ENCODE results near the gene RPH3AL. TPM values are rescaled to one million over a fixed set of nuclear protein-coding genes. Genes with fewer than 3 reads are reported as not detected.
"Not testable (repeated sequence)": the region's sequence is repeated elsewhere in the genome, so short reads cannot be mapped to it uniquely, and the experiment has no call there.

The RPH3AL gene
- total and polyA plus RNA-seq, 2 donors from 2014 or later: 18.1 to 55.9 TPM

DNA sequence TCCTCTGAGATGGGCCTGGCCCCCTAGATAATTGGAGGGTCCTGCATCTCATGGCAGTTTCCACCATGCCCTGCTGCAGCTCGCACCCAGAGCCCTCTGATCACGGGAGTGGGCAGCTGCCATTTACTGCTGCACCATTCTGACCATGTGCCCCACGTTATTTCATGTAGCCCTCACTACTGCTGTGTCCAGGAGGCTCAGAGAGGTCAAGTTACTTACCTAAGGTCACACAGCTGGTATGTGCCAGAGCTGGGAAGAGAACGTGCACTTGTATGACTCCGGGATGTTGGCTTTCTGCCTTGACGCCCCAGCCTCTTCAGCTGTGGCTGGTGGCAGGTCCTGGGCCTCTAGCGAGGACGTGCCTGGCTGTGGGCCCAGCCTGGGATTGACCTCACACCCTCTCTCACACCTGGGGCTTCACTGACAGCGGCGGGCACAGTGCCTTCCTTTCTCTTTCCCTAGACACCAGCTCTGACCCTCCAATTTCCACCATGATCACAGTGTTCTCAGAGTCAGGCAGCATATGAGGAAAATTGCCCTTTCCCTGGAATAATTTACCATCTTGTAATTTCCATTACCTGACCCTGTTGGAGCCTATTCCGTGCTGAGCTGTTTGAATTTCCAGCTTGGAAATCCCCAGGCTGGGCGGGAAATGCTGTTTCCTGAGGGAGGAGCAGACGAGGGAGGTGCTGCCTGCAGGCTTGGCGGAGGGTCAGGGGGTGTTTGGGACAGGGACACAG lies 152.6 kb downstream of the RPH3AL start:
- H3K27ac ChIP-seq (ENCODE audit: low read depth in 2 of 2, low read length in 2 of 2): peak overlapping the region in 1 of 2 donors; percentile 23
- no peaks in the 10 kb centered on the region for H3K27me3 ChIP-seq (ENCODE audit: control insufficient read depth, insufficient read depth, low read length)
- FAIRE-seq (no peak), DNase-seq (peak in 4 of 5 donors; percentile 49 to 87 (median 58))
- intact Hi-C loops (cut with DNase I): no loop called here
- H3K9me3 ChIP-seq (ENCODE audit: control insufficient read depth in 2 of 3, insufficient read depth in 1 of 3, low read length in 3 of 3): no peaks in the 10 kb centered on the region
- H3K4me1 ChIP-seq (ENCODE audit: control insufficient read depth in 2 of 3, insufficient read depth in 2 of 3, low read depth in 1 of 3, low read length in 3 of 3): peaks cover 0 to 12% (median 3%) of the 10 kb centered on the region in 3 donors
- H3K36me3 ChIP-seq (ENCODE audit: control insufficient read depth in 2 of 3, insufficient read depth in 3 of 3, low read length in 3 of 3): no peaks in the 10 kb centered on the region
- peak overlapping the region in 1 of 3 donors; percentile 26 for H3K9ac ChIP-seq (ENCODE audit: low read length in 3 of 3)
- peak overlapping the region in 2 of 3 donors; percentile 6 to 16 for H3K4me3 ChIP-seq (ENCODE audit: low read length in 3 of 3)
- TF ChIP-seq, protein P1, sequence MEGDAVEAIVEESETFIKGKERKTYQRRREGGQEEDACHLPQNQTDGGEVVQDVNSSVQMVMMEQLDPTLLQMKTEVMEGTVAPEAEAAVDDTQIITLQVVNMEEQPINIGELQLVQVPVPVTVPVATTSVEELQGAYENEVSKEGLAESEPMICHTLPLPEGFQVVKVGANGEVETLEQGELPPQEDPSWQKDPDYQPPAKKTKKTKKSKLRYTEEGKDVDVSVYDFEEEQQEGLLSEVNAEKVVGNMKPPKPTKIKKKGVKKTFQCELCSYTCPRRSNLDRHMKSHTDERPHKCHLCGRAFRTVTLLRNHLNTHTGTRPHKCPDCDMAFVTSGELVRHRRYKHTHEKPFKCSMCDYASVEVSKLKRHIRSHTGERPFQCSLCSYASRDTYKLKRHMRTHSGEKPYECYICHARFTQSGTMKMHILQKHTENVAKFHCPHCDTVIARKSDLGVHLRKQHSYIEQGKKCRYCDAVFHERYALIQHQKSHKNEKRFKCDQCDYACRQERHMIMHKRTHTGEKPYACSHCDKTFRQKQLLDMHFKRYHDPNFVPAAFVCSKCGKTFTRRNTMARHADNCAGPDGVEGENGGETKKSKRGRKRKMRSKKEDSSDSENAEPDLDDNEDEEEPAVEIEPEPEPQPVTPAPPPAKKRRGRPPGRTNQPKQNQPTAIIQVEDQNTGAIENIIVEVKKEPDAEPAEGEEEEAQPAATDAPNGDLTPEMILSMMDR (IDR thresholded peaks at IDR 0.05; ENCODE audit: borderline replicate concordance, extremely low read depth, insufficient read depth): no peak

DNA sequence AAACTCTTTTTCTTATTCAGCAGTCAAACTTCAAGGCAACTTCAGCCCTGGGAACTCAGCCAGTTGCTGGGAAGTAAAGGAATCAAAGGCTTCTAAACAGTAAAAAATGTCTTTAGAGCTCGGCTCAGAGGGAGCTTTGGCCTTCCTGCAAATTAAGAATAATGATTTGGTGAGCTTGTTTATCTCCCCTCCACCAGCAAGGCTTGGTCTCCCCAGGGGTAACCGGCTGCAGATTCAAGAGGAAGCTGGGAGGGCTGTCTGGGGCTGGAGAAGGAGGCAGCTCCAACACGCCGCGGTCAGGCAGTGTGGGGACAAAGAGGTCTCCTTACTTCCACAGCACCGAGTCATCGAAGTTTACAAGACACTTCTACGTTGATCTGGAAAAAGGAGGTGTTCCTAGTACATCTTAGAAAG lies 153.4 kb downstream of the RPH3AL start:
- FAIRE-seq (no peak), DNase-seq (peak in 3 of 5 donors; percentile 55 to 92 (median 71))
- Histone ChIP-seq H3K36me3 (ENCODE audit: control insufficient read depth in 2 of 3, insufficient read depth in 3 of 3, low read length in 3 of 3) (no peaks in the 10 kb centered on the region), H3K4me1 (ENCODE audit: control insufficient read depth in 2 of 3, insufficient read depth in 2 of 3, low read depth in 1 of 3, low read length in 3 of 3) (peaks cover 0 to 12% (median 3%) of the 10 kb centered on the region in 3 donors), H3K27me3 (ENCODE audit: control insufficient read depth, insufficient read depth, low read length) (no peaks in the 10 kb centered on the region), H3K4me3 (ENCODE audit: low read length in 3 of 3) (peak overlapping the region in 1 of 3 donors; percentile 16), H3K27ac (ENCODE audit: low read depth in 2 of 2, low read length in 2 of 2) (no peak overlapping the region), H3K9ac (ENCODE audit: low read length in 3 of 3) (peak overlapping the region in 1 of 3 donors; percentile 4), H3K9me3 (ENCODE audit: control insufficient read depth in 2 of 3, insufficient read depth in 1 of 3, low read length in 3 of 3) (no peaks in the 10 kb centered on the region)
- TF ChIP-seq, protein P1 (IDR thresholded peaks at IDR 0.05; ENCODE audit: borderline replicate concordance, extremely low read depth, insufficient read depth): no peak
- intact Hi-C loops (cut with DNase I): no loop called here

DNA sequence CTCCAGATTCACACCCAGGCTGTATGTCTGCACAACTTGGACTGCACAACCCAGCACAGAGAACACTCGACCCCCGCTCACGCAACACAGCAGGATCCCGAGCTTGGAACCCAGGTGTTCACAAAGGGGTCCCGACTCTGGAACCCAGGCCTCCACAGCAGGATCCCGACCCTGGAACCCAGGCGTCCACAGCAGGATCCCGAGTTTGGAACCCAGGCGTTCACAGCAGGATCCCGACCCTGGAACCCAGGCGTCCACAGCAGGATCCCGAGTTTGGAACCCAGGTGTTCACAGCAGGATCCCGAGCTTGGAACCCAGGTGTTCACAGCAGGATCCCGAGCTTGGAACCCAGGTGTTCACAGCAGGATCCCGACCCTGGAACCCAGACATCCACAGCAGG lies 154.4 kb downstream of the RPH3AL start:
- H3K4me3 ChIP-seq (ENCODE audit: low read length in 3 of 3); H3K9me3 ChIP-seq (ENCODE audit: control insufficient read depth in 2 of 3, insufficient read depth in 1 of 3, low read length in 3 of 3); DNase-seq; FAIRE-seq; H3K27ac ChIP-seq (ENCODE audit: low read depth in 2 of 2, low read length in 2 of 2); intact Hi-C loops (cut with DNase I); H3K9ac ChIP-seq (ENCODE audit: low read length in 3 of 3); H3K36me3 ChIP-seq (ENCODE audit: control insufficient read depth in 2 of 3, insufficient read depth in 3 of 3, low read length in 3 of 3); H3K27me3 ChIP-seq (ENCODE audit: control insufficient read depth, insufficient read depth, low read length): not testable (repeated sequence)
- H3K4me1 ChIP-seq (ENCODE audit: control insufficient read depth in 2 of 3, insufficient read depth in 2 of 3, low read depth in 1 of 3, low read length in 3 of 3): peaks cover 0 to 12% (median 3%) of the 10 kb centered on the region in 3 donors

DNA sequence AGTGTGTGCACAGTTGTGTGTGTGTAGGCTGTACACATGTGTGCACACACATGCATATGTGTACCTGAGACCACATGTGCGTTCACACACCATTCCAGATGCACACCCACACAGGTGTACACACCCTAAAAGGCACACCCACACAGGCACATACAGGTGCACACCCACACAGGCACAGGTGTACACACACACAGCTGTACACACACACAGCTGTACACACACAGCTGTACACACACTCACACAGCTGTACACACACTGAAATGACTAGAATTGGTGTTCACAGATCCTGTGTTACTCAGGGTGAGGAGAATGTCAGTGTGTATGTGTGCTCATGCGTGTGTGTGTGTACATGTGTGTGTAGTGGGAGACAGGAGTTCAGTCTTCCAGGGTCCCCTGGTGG lies 155.3 kb downstream of the RPH3AL start:
- FAIRE-seq (no peak), DNase-seq (no peak)
- Histone ChIP-seq H3K9ac (ENCODE audit: low read length in 3 of 3) (no peak overlapping the region), H3K4me1 (ENCODE audit: control insufficient read depth in 2 of 3, insufficient read depth in 2 of 3, low read depth in 1 of 3, low read length in 3 of 3) (peaks cover 0 to 12% (median 3%) of the 10 kb centered on the region in 3 donors), H3K36me3 (ENCODE audit: control insufficient read depth in 2 of 3, insufficient read depth in 3 of 3, low read length in 3 of 3) (no peaks in the 10 kb centered on the region), H3K27me3 (ENCODE audit: control insufficient read depth, insufficient read depth, low read length) (no peaks in the 10 kb centered on the region), H3K9me3 (ENCODE audit: control insufficient read depth in 2 of 3, insufficient read depth in 1 of 3, low read length in 3 of 3) (no peaks in the 10 kb centered on the region), H3K4me3 (ENCODE audit: low read length in 3 of 3) (no peak overlapping the region), H3K27ac (ENCODE audit: low read depth in 2 of 2, low read length in 2 of 2) (no peak overlapping the region)
- intact Hi-C loops (cut with DNase I): no loop called here
- TF ChIP-seq, protein P1 (IDR thresholded peaks at IDR 0.05; ENCODE audit: borderline replicate concordance, extremely low read depth, insufficient read depth): no peak
